Esophagus (tissue), 2 donors: ENCODE results near the gene CCDC177. TPM values are rescaled to one million over a fixed set of nuclear protein-coding genes. Genes with fewer than 3 reads are reported as not detected.

ENCODE experiments used
- H3K27ac ChIP-seq, 2 donors: one replicate each; pipeline ENCODE4 v1.5.1; 2013; ENCODE audit warnings: low read depth in 2 of 2, mild to moderate bottlenecking in 2 of 2, inconsistent platforms in 1 of 2, low read length in 1 of 2, moderate library complexity in 1 of 2
- H3K27me3 ChIP-seq, 2 donors: one replicate each; pipeline ENCODE4 v1.6.1; 2013; ENCODE audit warnings: low read length in 2 of 2, control low read depth in 1 of 2, mild to moderate bottlenecking in 1 of 2; ENCODE audit not compliant: insufficient read depth in 2 of 2, control insufficient read depth in 1 of 2
- H3K36me3 ChIP-seq, 2 donors: one replicate each; pipeline ENCODE4 v1.6.1; 2013; ENCODE audit warnings: low read length in 1 of 2; ENCODE audit not compliant: control insufficient read depth in 2 of 2, insufficient read depth in 2 of 2
- H3K4me1 ChIP-seq, 2 donors: one replicate each; pipeline ENCODE4 v1.6.1; 2013; ENCODE audit warnings: low read length in 1 of 2; ENCODE audit not compliant: control insufficient read depth in 2 of 2, insufficient read depth in 2 of 2
- H3K4me3 ChIP-seq, 2 donors: one replicate each; pipeline ENCODE4 v1.5.1; 2013; ENCODE audit warnings: low read length in 2 of 2, mild to moderate bottlenecking in 2 of 2, low read depth in 1 of 2, moderate library complexity in 1 of 2
- H3K9me3 ChIP-seq, 2 donors: one replicate each; pipeline ENCODE4 v1.6.1; 2013; ENCODE audit warnings: mild to moderate bottlenecking in 2 of 2, low read depth in 1 of 2, low read length in 1 of 2, moderate library complexity in 1 of 2; ENCODE audit not compliant: control insufficient read depth in 2 of 2, insufficient read depth in 1 of 2
- WGBS, 2 donors: extraction: QIAGEN DNeasy Blood & Tissue Kit; methylation state at CpG; one replicate each; pipeline ENCODE4 v1.1.7; 2013; 5-methylcytosine and 5-hydroxymethylcytosine counted together
- polyA plus RNA-seq, 2 donors: library from polyadenylated mRNA; stranded (reverse); fragments of 200-250 nt; gene quantifications; one replicate each; pipeline ENCODE4 v1.2.3, GENCODE V29; 2013
- donor health status: healthy with polysubstance abuse.
- donor health status: Bipolar disorder and iron deficiency.

The CCDC177 gene
- polyA plus RNA-seq, 2 donors, result 0.01 to 0.04 TPM

DNA sequence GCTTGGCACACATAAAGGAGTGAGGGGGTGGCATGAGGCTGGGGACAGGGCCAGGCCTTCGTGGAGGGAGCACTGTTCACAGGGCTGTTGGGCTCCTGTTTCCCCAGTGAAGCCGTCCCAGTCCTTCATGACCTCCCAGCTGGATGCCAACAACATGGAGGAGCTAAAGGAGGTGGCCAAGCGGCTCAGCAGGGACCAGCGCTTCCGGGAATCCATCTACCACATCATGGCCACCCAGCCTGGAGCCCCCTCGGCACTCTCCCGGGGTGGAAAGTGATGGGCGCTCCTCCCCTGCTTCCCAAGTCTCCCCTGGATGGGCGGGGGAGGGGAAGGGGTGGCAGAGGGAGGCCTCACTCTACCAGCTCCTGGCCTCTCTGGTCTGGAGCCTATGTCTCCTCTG lies 46.5 kb downstream of the CCDC177 start:
- Histone ChIP-seq H3K27me3 (no peaks in the 10 kb centered on the region), H3K36me3 (no peaks in the 10 kb centered on the region), H3K4me1 (peaks cover under 1 to 5% of the 10 kb centered on the region in 2 donors), H3K4me3 (no peak overlapping the region), H3K27ac (no peak overlapping the region), H3K9me3 (no peaks in the 10 kb centered on the region)
- WGBS, 2 donors, result 80 to 93% methylated on average over 9 of the region's 9 CpGs

DNA sequence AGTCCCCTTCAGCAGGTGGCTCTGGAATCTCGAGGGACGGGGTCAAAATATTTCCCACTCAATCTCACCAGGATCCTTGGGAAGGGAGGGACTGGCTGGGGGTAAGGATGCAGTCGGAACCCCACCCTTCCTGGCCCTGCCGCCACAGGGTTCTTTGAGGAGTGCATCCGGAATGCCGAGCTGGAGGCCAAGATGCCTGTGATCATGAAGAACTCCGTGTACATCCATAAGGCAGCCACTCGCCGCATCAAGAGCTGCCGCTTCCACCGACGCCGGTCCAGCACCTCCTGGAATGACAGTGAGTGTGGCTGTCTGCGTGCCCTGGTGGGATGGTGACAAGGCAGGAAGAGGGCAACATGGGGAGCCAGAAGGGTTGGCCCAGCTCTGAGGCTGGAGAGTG lies 47.0 kb downstream of the CCDC177 start:
- no peak overlapping the region for H3K27ac ChIP-seq
- H3K27me3 ChIP-seq, result no peaks in the 10 kb centered on the region
- H3K9me3 ChIP-seq, result no peaks in the 10 kb centered on the region
- peaks cover 0 to 3% of the 10 kb centered on the region in 2 donors for H3K4me1 ChIP-seq
- WGBS, 2 donors, result 92 to 93% methylated on average over 14 of the region's 14 CpGs
- no peak overlapping the region for H3K4me3 ChIP-seq
- H3K36me3 ChIP-seq, result no peaks in the 10 kb centered on the region

DNA sequence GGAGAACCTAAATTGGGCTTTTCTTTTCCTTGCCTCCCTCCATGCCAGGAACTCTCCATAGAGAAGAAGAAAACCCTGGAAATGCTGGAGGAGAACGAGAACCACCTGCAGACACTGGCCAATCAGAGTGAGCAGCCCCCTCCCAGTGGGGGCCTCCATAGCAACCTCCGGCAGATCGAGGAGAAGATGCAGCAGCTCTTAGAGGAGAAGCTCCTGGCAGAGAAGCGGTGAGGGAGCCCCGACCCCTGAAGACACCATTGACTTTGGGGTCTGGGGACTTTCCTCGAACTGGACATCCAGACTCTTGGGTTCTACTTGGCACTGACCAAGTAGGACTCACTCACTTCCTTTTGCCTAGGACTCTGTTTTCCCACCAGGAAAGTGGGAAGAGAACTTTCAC lies 48.8 kb downstream of the CCDC177 start:
- Histone ChIP-seq H3K4me1 (no peaks in the 10 kb centered on the region), H3K4me3 (no peak overlapping the region), H3K27me3 (no peaks in the 10 kb centered on the region), H3K36me3 (no peaks in the 10 kb centered on the region), H3K27ac (no peak overlapping the region), H3K9me3 (no peaks in the 10 kb centered on the region)
- WGBS, 2 donors, result 77 to 86% methylated on average over 6 of the region's 6 CpGs

DNA sequence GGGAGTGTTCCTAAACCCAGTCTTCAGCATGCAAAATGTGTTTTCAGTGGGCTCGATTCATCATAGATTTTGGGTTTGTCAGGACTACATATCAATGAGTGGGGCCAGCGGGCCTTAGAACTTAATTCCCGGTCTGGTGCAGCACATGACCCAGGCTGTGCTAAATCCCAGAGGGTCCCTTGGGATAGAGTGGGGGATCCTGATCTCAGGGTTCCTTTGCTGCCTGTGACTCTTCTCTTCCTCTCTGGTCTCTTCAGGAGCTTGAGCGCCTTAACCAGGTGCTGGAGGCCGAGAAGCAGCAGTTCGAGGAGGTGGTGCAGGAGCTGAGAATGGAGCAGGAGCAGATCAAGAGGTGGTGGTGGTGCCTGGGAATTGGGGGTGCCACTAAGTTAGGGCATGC lies 52.6 kb downstream of the CCDC177 start:
- H3K9me3 ChIP-seq, result no peaks in the 10 kb centered on the region
- no peaks in the 10 kb centered on the region for H3K36me3 ChIP-seq
- no peak overlapping the region for H3K27ac ChIP-seq
- H3K4me1 ChIP-seq, result no peaks in the 10 kb centered on the region
- H3K4me3 ChIP-seq, result no peak overlapping the region
- WGBS, 2 donors, result 91 to 97% methylated on average over 6 of the region's 6 CpGs
- H3K27me3 ChIP-seq, result no peaks in the 10 kb centered on the region

Other genes starting within 250 kb of the CCDC177 start
- gene ERH, start 176.6 kb downstream of the CCDC177 start, polyA plus RNA-seq, result 100 to 1,000 TPM in 1 of 2 donors, 10 to 100 TPM in 1; 95.4 to 111 TPM
- 10 to 100 TPM; 18.1 to 19.4 TPM for gene SLC39A9, start 176.2 kb downstream of the CCDC177 start, polyA plus RNA-seq
- under 1 TPM; 0.05 to 0.06 TPM for gene PLEKHD1, start 90.1 kb downstream of the CCDC177 start, polyA plus RNA-seq
- 10 to 100 TPM; 16.2 to 30.3 TPM for gene SUSD6, start 36.7 kb upstream of the CCDC177 start, polyA plus RNA-seq
- 100 to 1,000 TPM; 362 to 481 TPM for gene SRSF5, start 192.3 kb upstream of the CCDC177 start, polyA plus RNA-seq
- not detected for gene SLC10A1, start 222.4 kb upstream of the CCDC177 start, polyA plus RNA-seq